Naive thymus-derived CD8-positive, alpha-beta T cell (primary cell): ENCODE data around the gene TNS3. TPM values are rescaled to one million over a fixed set of nuclear protein-coding genes. Genes with fewer than 3 reads are reported as not detected.
"Not testable (repeated sequence)": the region's sequence is repeated elsewhere in the genome, so short reads cannot be mapped to it uniquely, and the experiment has no call there.

Experiments used
- ATAC-seq, 2 donors: fragments of 150-1000 bp; cut with Tn5 transposase in 1 of 2; sonication (Bioruptor Pico), chemical (Tn5 transposase) in 1 of 2; 1 replicate in 1 of 2; 2 replicates in 1 of 2; pipeline ENCODE4 v1.10.0; 2021; ENCODE audit warnings: mild to moderate bottlenecking in 2 of 2, moderate library complexity in 2 of 2
- POLR2A ChIA-PET: fragments of 350-600 bp; sonication (Branson Sonifier 250); formaldehyde crosslinking; loops from one replicate; lab custom pipeline; 2021; ENCODE audit warnings: antibody characterized with exemption; lab: Charles Lee
- DNase-seq, 10 donors: peaks; one replicate each; pipeline versions ENCODE4 v3.0.0 to v3.0.0-alpha.2; 2020 to 2022
- H3K27ac Mint-ChIP-seq, 10 donors: one replicate each; pipeline ENCODE4 v1.8.0; 2020 to 2022; ENCODE audit warnings: mild to moderate bottlenecking in 10 of 10, mixed read lengths in 10 of 10, moderate library complexity in 4 of 10, inconsistent platforms in 1 of 10
- H3K27me3 Mint-ChIP-seq, 5 donors: one replicate each; pipeline ENCODE4 v1.8.0; 2021 to 2022; ENCODE audit warnings: mixed read lengths in 5 of 5
- H3K36me3 Mint-ChIP-seq, 3 donors: one replicate each; pipeline ENCODE4 v1.8.0; 2020 to 2022; ENCODE audit warnings: mixed read lengths in 3 of 3, mild to moderate bottlenecking in 2 of 3, inconsistent platforms in 1 of 3
- H3K4me1 Mint-ChIP-seq, 4 donors: one replicate each; pipeline ENCODE4 v1.8.0; 2021 to 2022; ENCODE audit warnings: mixed read lengths in 4 of 4
- H3K4me3 Mint-ChIP-seq, 10 donors: one replicate each; pipeline ENCODE4 v1.8.0; 2020 to 2022; ENCODE audit warnings: mild to moderate bottlenecking in 10 of 10, mixed read lengths in 10 of 10, moderate library complexity in 6 of 10, inconsistent platforms in 1 of 10
- H3K9me3 Mint-ChIP-seq, 9 donors: one replicate each; pipeline ENCODE4 v1.8.0; 2020 to 2022; ENCODE audit warnings: mixed read lengths in 9 of 9, mild to moderate bottlenecking in 3 of 9, inconsistent platforms in 1 of 9, moderate library complexity in 1 of 9
- polyA plus RNA-seq, 3 donors: library from polyadenylated mRNA; unstranded; fragments of 300-500 nt; fragmentation: Illumina TruSeq; gene quantifications; one replicate each; pipeline ENCODE4 v1.2.3, GENCODE V29; 2021
- total RNA-seq, 8 experiments: library from RNA in 2 of 8; stranded (reverse) in 2 of 8; gene quantifications; one replicate each; pipeline ENCODE4 v1.2.3 and lab custom pipeline; 2021 to 2026

TNS3 gene
- total and polyA plus RNA-seq, 5 experiments from 2014 or later, result 1.2 to 1.6 TPM; not detected in 3

DNA sequence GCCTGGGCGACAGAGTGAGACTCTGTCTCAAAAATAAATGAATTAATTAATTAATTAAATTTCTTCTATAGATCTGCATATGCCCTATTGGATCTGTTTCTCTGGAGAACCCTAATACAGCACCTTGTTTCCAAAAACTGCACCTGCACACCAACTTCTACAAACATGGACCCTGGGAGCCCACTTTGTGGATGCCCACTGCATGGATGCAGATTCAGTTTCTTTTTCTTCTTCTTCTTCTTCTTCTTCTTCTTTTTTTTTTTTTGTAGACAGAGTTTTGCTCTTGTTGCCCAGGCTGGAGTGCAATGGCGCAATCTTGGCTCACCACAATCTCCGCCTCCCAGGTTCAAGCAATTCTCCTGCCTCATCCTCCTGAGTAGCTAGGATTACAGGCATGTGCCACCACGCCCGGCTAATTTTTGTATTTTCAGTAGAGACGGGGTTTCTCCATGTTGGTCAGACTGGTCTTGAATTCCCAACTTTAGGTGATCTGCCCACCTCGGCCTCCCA is 4.3 kb upstream of the TNS3 start:
- DNase-seq, ATAC-seq, H3K27ac Mint-ChIP-seq, POLR2A ChIA-PET, H3K9me3 Mint-ChIP-seq, H3K36me3 Mint-ChIP-seq: not testable (repeated sequence)
- Mint-ChIP-seq H3K4me3 (peak overlapping the region in 1 of 10 donors; percentile 45), H3K4me1 (peaks cover 0 to 19% (median 2%) of the 10 kb centered on the region in 4 donors), H3K27me3 (peaks cover 12 to 28% (median 20%) of the 10 kb centered on the region in 5 donors)

DNA sequence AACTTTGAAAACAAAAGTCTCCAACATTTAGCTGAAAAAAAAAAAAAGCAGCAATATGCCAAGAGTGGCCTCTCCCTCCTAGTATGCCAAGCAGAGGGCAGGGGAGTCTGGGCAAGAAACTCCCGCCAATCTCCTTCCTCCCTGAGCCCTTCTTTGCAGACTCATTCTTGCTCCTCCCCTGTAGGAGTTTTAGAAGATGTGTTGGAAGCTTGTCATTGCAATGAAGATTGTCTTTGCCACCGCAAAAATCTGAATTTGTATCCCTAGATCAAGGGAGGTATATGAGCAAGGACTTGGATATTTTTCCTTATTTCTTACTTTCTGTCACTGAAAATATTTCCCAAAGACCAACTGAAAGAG is 2.6 kb upstream of the TNS3 start:
- H3K27ac Mint-ChIP-seq, result no peak overlapping the region
- no peaks in the 10 kb centered on the region for H3K36me3 Mint-ChIP-seq
- POLR2A ChIA-PET, result no interaction called here
- DNase-seq (no peak), ATAC-seq (no peak)
- H3K9me3 Mint-ChIP-seq, result peaks cover 0 to 5% (median 0%) of the 10 kb centered on the region in 9 donors
- H3K27me3 Mint-ChIP-seq, result peaks cover 14 to 40% (median 30%) of the 10 kb centered on the region in 5 donors
- no peak overlapping the region for H3K4me3 Mint-ChIP-seq
- H3K4me1 Mint-ChIP-seq, result peaks cover 0 to 32% (median 3%) of the 10 kb centered on the region in 4 donors

DNA sequence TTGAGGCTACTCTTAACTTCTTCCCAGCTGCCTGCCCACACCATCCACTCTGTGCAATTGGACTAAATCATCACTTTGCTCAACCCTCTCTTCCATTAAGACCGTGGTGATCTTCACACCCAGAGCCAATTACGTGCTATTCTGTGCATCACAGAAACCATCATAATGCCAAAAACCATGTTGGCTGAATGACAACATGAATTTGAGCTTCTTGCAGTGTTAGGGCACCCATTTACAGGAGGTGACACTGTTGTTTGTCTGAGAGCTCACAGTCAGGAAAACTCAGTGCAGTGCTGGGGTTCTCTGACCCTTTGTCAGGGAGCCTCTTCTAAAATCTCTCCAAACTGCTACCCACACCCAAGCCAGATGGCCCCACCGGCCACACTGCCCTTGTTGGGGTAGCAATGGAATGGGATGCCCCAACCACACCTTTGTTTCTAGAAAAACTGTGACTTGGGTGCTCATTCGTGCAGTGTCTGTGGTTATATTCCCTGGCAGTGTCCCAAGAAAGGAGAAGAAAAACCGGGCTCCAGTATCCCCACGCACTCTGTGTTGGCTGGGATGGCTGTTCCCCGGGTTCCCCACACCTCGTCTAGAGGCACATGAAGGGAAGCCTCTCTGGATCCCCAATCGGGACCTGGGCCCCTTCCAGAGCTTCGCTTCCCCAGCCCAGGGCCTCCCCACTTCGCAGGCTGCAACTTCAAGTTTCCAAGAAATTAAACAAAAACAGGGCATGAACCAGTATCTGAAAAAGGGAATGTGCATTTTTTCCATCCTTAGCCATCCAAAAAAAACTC is 2.0 kb upstream of the TNS3 start:
- H3K36me3 Mint-ChIP-seq, result no peaks in the 10 kb centered on the region
- no peak overlapping the region for H3K27ac Mint-ChIP-seq
- peaks cover under 1 to 36% (median 4%) of the 10 kb centered on the region in 4 donors for H3K4me1 Mint-ChIP-seq
- no peak for DNase-seq
- no peak for ATAC-seq
- H3K27me3 Mint-ChIP-seq, result peaks cover 14 to 40% (median 30%) of the 10 kb centered on the region in 5 donors
- no peak overlapping the region for H3K4me3 Mint-ChIP-seq
- POLR2A ChIA-PET, result no interaction called here
- H3K9me3 Mint-ChIP-seq, result peaks cover 0 to 5% (median 0%) of the 10 kb centered on the region in 9 donors

DNA sequence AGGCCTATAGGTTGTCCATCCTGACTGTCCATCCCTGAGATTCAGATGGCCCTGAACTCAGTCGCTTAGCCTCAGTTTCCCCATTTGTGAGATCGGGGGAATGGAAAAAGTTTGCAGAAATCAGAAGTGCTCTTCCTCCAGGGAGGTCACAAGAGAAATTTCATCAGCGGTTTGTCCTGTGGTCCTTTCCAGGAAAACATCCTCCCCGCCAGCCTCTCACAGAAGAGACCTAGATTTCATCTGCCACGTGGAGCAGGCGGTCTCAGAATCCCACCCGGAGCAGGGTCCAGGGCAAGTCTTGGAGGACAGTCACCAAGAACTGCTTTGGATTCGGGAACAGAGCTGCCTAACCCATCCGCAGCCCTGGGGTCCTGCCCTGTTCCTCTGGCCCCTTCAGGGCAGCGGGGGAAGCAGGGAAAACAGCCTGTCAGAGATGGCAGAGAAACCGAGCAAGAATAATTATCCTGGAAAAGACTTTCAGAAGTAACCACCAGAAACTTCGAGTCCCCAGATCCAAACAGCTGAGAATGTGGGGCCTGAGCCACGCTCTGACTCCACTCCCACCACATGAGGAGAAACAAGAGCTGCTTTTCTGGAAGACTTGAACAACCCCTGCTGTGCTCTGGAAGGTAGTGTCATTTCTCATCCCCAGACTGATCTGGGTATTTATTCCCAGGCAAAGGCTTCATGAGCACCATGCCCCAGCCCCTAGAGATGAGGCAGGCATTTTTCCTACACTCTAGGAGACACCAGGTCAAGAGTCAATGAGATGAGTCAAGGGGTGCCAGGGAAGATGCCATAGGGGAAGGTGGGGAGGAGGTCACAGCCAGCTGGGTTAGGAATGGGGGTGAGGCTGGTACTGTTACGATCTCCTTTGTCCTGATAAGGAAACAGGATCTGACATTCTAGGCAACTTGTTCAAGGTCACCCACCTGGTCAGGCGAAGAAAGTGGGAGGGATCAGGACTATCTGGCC is 1.1 kb upstream of the TNS3 start:
- POLR2A ChIA-PET, result no interaction called here
- ATAC-seq (no peak), DNase-seq (no peak)
- peak overlapping the region in 1 of 10 donors; percentile 63 for H3K4me3 Mint-ChIP-seq
- H3K4me1 Mint-ChIP-seq, result peaks cover 4 to 44% (median 9%) of the 10 kb centered on the region in 4 donors
- H3K27me3 Mint-ChIP-seq, result peaks cover 14 to 40% (median 30%) of the 10 kb centered on the region in 5 donors
- H3K36me3 Mint-ChIP-seq, result no peaks in the 10 kb centered on the region
- peaks cover 0 to 5% (median 0%) of the 10 kb centered on the region in 9 donors for H3K9me3 Mint-ChIP-seq
- peak overlapping the region in 1 of 10 donors; percentile 65 for H3K27ac Mint-ChIP-seq

DNA sequence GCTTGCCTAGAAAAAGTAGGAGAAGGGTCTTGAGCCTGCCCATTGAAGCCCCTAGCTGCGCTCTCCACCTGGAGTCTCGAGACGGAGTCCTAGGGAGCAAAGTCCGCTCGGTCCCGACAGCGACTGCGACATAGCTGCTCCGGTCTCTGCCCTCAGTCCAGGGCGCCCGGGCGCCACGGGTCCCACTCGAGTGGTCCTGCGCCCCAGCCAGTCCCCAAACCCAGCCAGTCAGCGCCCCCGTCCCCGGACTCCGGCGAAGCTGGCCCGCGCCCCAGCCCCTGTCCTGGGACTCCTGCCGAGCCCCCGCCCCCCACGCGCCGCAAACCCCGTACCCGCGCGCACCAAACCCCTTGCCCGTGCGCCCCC is 490 bp downstream of the TNS3 start:
- Mint-ChIP-seq H3K4me1 (peaks cover 6 to 53% (median 9%) of the 10 kb centered on the region in 4 donors), H3K27me3 (peaks cover 14 to 34% (median 25%) of the 10 kb centered on the region in 5 donors), H3K36me3 (no peaks in the 10 kb centered on the region), H3K4me3 (peak overlapping the region in 1 of 10 donors; percentile 80), H3K27ac (no peak overlapping the region), H3K9me3 (peaks cover 0 to 5% (median 0%) of the 10 kb centered on the region in 9 donors)
- ATAC-seq, result no peak
- POLR2A ChIA-PET, result no interaction called here
- no peak for DNase-seq

DNA sequence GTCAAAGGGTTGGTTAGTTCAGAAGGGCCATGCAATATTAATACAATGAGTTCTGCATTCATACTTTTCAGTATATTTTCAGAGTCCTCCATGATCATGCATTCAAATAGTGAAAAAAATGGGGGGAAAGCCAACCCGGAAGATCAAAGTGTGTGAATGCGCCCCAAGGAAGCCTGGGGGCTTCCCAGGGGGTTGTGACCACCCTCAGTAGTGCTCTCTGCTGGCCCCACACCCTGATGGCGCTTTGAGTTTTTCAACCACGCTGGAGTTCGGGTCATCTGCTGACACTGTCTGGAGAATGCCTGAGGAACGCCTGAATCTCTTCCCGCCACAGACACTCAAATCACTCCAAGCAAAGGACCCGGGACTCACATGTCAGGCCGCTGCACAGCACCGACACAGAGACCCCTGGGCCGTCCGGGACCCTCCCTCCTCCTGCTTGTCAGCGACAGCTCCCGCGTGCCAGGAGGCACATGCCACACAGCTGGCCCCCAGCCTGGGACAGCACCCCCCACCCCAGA is 1.0 kb downstream of the TNS3 start:
- POLR2A ChIA-PET, result no interaction called here
- peaks cover 14 to 34% (median 25%) of the 10 kb centered on the region in 5 donors for H3K27me3 Mint-ChIP-seq

DNA sequence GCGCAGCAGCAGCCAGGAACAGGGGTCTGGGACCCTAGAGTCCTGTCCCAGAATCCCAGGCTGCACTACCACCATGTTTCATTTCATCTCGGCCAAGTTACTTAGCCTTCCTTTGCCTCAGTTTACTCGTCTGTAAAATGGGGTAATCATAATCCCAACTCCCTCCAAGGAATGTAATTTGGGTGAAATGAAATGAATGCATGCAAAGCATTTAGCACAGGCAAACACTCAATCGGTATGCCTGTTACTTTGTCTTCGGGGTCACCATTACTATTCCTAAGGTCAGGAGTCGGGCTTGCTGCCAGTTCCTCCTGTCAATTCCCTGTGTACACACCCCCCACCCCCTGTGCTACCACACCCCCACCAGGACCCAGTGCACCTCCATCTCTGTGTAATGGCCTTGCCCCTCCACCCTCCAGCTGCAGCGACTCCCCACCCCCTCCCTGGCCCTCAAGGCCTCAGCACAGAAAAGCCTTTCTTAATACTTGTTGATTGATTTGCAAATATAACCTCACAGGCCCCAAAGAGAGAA is 1.7 kb downstream of the TNS3 start:
- Mint-ChIP-seq H3K9me3 (peaks cover 0 to 2% (median 0%) of the 10 kb centered on the region in 9 donors), H3K36me3 (no peaks in the 10 kb centered on the region)
- ATAC-seq, result no peak

More for the DNA sequence above, 1.0 kb downstream of the TNS3 start:
- DNase-seq, result no peak
- Mint-ChIP-seq H3K4me3 (peak overlapping the region in 1 of 10 donors; percentile 80), H3K9me3 (peaks cover 0 to 5% (median 0%) of the 10 kb centered on the region in 9 donors), H3K4me1 (peaks cover 6 to 55% (median 9%) of the 10 kb centered on the region in 4 donors), H3K36me3 (no peaks in the 10 kb centered on the region), H3K27ac (no peak overlapping the region)
- ATAC-seq, result no peak

DNA sequence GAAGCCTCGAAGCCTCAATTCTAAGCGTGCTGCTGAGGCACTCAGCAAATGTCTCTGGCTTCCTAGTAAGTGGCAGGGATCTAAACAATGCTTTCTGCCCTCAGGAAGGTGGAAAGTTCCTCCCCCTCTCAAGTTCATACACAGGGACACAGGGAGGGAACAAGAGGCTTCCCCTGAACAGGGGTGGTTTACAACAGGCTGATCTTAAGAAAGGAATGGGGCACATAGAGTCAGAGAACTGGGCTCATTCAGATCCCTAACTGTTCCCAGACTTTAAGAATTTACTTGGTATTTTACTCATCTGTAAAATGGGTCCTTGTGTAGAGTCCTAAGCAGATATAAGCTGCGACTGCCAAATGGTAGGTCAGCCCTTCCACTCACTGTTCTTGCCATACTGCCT is 2.5 kb downstream of the TNS3 start:
- POLR2A ChIA-PET, result no interaction called here
- ATAC-seq (no peak), DNase-seq (no peak)
- Mint-ChIP-seq H3K4me3 (no peak overlapping the region), H3K36me3 (no peaks in the 10 kb centered on the region), H3K4me1 (peaks cover 6 to 61% (median 9%) of the 10 kb centered on the region in 4 donors), H3K9me3 (peaks cover 0 to 2% (median 0%) of the 10 kb centered on the region in 9 donors), H3K27me3 (peaks cover 11 to 30% (median 25%) of the 10 kb centered on the region in 5 donors), H3K27ac (peak overlapping the region in 2 of 10 donors; percentile 5 to 45)

More for the DNA sequence above, 1.7 kb downstream of the TNS3 start:
- Mint-ChIP-seq H3K27me3 (peaks cover 14 to 30% (median 25%) of the 10 kb centered on the region in 5 donors), H3K27ac (no peak overlapping the region), H3K4me1 (peaks cover 6 to 56% (median 9%) of the 10 kb centered on the region in 4 donors), H3K4me3 (peak overlapping the region in 1 of 10 donors; percentile 80)
- DNase-seq, result no peak
- POLR2A ChIA-PET, result no interaction called here

DNA sequence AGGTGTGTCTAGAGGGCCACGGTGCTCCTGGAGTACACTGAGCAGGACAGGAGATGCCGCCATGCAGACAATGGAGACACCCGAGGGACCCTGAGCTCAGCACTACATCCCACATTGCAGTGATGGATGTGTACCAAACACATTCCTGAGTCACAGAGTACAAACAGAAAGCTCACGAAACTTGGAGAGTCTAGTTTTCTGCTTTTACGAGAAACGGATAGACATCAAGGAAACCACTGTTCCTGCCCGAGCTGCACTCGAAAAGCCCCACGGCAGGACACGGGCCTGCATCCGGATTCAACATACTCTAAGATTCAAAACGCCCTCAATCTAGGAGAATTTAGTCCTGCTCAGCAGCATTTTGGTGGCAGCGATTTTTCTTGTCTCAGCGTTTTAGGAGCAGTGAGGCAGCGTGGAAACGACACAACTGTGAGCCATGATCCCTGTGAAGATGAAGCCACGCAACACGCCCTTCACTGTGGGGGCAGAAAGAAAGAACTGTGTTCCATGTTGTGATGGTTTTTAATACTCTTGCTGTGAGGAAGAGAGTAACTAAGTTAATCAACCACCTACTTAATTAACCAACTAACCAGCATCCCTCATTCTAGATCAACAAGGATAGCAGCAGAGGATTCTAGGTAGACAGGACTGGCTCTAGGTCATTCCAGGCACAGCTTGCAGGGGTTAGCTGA is 3.2 kb downstream of the TNS3 start:
- Mint-ChIP-seq H3K27ac (peak overlapping the region in 5 of 10 donors; percentile 12 to 74 (median 30)), H3K9me3 (peaks cover 0 to 2% (median 0%) of the 10 kb centered on the region in 9 donors), H3K4me1 (peaks cover 8 to 69% (median 12%) of the 10 kb centered on the region in 4 donors), H3K27me3 (peaks cover 9 to 29% (median 24%) of the 10 kb centered on the region in 5 donors), H3K36me3 (no peaks in the 10 kb centered on the region), H3K4me3 (peak overlapping the region in 6 of 10 donors; percentile 30 to 50 (median 41))
- POLR2A ChIA-PET, result no interaction called here
- DNase-seq, result peak in 2 of 10 donors; percentile 2 to 10
- ATAC-seq, result peak in 1 of 2 donors; percentile 59

DNA sequence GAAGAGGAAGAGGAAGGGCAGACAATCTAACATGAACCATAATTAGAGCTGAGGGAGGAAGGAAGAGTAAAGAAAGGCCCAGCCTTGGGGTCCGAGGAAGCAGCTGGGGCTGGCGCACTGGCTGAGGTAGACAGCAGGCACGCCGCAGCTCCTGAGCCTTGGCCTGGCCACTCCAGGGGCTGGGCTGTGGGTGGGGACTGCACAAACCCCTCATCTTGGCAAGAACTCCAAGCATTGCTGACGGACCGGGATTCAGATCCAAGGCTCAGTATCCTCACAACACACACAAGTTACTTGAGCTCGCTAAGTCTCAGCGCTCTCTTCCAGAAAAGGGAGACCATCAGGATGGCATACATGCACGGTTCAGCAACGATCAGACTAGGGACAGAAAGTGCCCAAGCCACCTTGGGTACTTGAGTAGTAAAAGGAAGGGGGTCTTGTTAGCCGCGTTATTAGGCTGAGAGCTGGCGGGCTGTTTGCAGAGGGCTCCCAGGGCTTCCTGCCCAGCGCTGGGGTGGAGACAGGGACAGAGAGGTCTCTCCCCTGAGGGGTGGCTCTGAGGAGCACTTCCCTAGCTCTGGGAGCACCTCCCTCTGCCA is 4.5 kb downstream of the TNS3 start:
- DNase-seq, result no peak
- Mint-ChIP-seq H3K4me1 (peaks cover 8 to 75% (median 11%) of the 10 kb centered on the region in 4 donors), H3K4me3 (peak overlapping the region in 1 of 10 donors; percentile 5), H3K36me3 (no peaks in the 10 kb centered on the region), H3K27ac (peak overlapping the region in 2 of 10 donors; percentile 63 to 67), H3K9me3 (peaks cover 0 to 2% (median 0%) of the 10 kb centered on the region in 9 donors), H3K27me3 (peaks cover under 1 to 19% (median 10%) of the 10 kb centered on the region in 5 donors)
- ATAC-seq, result no peak
- POLR2A ChIA-PET, result interaction anchor here (0.7 kb wide), 1 partner anchor 26 kb away, joined by 4 read pairs; no protein-coding TSS in a partner anchor

DNA sequence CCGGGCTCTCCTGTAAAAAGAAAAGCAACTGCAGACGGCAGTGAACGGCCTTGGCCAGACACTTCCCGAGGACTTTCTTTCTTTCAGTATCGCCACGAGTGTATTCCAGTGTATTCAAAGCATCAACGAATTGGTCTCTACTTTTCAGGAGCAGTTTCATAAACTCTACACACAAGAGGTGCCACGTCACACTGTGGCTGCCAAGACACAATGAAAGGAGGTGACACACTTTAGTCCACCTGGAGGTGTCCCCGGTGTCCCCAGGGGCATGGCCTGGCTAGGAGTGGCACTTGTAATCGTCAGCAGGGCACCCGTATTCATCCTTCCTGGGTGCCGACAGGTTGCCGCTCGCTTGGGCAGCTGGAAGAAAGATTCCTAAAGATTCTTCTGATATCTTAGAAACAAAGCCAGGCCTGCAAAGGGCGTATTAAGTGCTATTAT is 5.0 kb downstream of the TNS3 start:
- peaks cover 0 to 2% (median 0%) of the 10 kb centered on the region in 9 donors for H3K9me3 Mint-ChIP-seq
- no peak for DNase-seq
- POLR2A ChIA-PET, result no interaction called here
- no peaks in the 10 kb centered on the region for H3K36me3 Mint-ChIP-seq
- H3K4me3 Mint-ChIP-seq, result peak overlapping the region in 1 of 10 donors; percentile 5
- H3K27me3 Mint-ChIP-seq, result peaks cover 0 to 17% (median 7%) of the 10 kb centered on the region in 5 donors
- peak overlapping the region in 2 of 10 donors; percentile 63 to 67 for H3K27ac Mint-ChIP-seq
- peaks cover 8 to 78% (median 11%) of the 10 kb centered on the region in 4 donors for H3K4me1 Mint-ChIP-seq
- ATAC-seq, result no peak
